ENCODE measurements around the gene HMGA1.
"Not testable (repeated sequence)": the region's sequence is repeated elsewhere in the genome, so short reads cannot be mapped to it uniquely, and the experiment has no call there.

Gene HMGA1

GRCh38 chr6:34260576-34261267, 24.0 kb downstream of the HMGA1 start:
- DNase-seq (ENCODE audit: low read depth in 2 of 2) = no peak

DNA sequence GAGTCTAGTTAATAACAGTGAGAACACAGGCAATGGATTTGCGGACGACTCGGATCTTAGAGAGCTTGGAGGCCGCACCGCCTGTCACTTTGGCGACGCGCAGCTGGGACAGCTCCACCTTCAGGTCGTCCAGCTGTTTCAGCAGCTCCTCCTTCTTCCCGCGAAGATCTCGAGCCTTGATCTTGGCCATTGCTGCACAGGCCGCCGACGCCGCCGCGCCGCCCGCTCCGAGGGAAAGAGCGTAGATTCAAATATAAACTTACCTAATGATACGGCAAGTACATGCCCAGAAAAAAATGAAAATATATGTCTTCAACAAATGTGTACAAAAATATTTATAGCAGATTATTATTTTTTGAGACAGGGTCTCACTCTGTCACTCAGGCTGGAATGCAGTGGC, 26.8 kb downstream of the HMGA1 start:
- DNase-seq (ENCODE audit: low read depth in 2 of 2) = not testable (repeated sequence)

DNA sequence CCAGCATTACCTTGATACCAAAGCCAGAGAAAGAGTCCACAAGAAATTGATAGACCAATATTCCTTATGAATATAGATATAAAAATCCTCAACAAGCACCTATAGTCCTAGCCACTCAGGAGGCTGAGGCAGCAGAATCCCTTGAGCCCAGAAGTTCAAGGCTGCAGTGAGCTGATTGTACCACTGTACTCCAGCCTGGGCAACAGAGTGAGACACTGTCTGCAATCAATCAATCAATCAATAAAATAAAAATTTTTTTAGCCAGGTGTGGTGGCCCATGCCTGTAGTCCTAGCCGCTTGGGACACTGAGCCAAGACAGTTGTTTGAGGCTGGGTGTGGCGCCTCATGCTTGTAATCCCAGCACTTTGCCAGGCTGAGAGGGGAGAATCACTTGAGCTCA, 31.1 kb downstream of the HMGA1 start:
- DNase-seq (ENCODE audit: low read depth in 2 of 2) = no peak

DNA sequence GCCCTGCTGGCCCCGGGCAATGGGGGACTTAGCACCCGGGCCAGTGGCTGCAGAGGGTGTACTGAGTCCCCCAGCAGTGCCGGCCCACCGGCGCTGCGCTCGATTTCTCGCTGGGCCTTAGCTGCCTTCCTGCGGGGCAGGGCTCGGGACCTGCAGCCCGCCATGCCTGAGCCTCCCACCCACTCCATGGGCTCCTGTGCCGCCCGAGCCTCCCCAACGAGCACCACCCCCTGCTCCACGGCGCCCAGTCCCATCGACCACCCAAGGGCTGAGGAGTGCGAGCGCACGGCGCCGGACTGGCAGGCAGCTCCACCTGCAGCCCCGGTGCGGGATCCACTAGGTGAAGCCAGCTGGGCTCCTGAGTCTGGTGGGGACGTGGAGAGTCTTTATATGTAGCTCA, 32.5 kb downstream of the HMGA1 start:
- not testable (repeated sequence) for DNase-seq (ENCODE audit: low read depth in 2 of 2)

GRCh38 chr6:34269658-34270341, 33.1 kb downstream of the HMGA1 start:
- DNase-seq (ENCODE audit: low read depth in 2 of 2) = not testable (repeated sequence)

DNA sequence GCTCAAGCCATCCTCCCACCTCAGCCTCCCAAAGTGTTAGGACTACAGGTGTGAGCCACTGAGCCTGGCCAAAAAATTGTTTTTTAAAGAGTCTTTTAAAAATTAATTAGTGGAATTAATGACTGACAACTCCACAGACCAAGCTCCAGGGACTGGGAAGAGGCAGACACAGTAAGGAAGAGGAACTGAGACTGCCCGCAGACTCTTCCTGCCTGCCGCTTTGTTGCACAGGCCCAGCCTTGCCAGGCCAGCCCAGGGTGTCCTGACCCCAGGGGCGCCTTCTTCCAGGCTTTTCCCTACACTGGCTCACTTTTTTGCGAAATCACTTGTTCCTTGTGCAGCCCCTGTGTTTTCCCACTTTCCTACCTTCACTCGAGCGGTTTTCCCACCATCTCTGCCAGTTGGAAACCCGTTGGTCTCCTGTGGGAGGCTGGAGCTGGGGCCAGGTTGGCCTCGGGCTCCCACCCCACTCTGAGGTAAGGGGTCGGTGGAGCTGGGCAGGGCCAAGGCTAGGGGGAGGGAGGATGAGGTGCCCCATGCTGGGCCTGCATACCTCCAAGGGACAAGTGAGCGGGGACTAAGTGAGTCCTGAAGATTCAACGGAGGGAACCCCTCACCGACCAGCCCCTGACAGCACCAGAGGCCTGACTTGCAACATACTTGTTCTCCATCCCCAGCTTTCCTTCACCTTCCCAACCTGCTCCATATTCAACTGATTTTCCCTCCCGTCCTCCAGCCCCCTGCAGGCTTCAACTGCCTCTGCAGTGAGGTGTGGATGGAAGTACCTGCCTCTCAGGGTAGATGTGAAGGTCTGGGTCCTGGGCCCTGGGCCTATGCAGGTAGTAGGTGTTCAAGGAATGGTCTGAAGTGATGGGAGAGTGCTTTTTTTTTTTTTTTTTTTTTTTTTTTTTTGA, 35.6 kb downstream of the HMGA1 start:
- DNase-seq (ENCODE audit: low read depth in 2 of 2) = no peak

DNA sequence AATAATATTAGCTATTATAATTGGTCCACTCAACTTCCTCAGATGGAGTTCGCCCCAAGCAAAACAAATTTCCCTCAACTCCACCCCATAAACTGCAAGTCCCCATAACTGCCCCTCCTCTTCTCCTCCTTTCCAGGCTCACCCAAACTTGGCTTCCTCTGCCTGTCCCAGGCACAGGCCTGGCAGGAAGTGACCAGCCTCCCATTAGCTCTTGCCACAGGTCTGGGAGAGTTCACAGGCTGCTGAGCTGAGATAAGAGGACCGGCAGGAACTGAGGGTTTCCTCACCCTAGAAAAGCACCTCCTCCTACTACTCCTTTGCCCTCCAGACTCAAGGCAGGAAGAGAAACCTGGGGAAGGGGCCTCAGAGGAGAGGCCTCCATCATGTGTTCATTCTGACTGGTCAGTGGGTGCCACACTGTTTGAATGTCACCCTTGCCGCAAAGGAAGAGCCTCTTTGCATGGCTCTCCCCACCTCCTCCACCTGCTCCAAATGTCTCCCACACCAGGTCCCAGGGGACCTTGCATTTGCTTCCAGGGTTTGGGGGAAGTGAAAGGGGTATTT, 36.7 kb downstream of the HMGA1 start:
- no peak for DNase-seq (ENCODE audit: low read depth in 2 of 2)

DNA sequence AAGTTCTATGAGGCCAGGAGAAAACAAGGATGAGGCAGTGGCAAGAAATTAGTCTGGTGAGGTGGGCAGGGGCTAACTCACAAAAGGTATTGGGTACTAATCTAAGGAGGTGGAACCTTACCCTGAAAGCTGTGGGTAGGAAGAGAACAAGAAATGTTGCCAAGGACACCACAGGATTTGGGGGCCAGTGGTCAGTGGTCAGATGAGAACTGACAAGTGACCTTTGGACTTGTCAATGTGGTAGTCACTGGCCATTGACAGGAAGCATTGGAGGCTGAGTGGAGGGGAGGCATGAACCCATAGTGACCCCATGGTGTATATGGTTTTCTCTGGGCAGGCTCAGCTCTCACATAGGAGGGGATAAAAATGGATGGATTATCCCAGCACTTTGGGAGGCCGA, 37.5 kb downstream of the HMGA1 start:
- DNase-seq (ENCODE audit: low read depth in 2 of 2) = no peak

GRCh38 chr6:34275128-34275804, 38.6 kb downstream of the HMGA1 start:
- no peak for DNase-seq (ENCODE audit: low read depth in 2 of 2)

GRCh38 chr6:34276191-34276590, 39.5 kb downstream of the HMGA1 start:
- DNase-seq (ENCODE audit: low read depth in 2 of 2) = no peak

GRCh38 chr6:34276881-34277762, 40.4 kb downstream of the HMGA1 start:
- no peak for DNase-seq (ENCODE audit: low read depth in 2 of 2)

GRCh38 chr6:34277763-34278112, 41.1 kb downstream of the HMGA1 start:
- no peak for DNase-seq (ENCODE audit: low read depth in 2 of 2)

- DNase-seq (ENCODE audit: low read depth in 2 of 2) = no peak
Observed at GRCh38 chr6:34278833-34279232, 42.2 kb downstream of the HMGA1 start.

DNA sequence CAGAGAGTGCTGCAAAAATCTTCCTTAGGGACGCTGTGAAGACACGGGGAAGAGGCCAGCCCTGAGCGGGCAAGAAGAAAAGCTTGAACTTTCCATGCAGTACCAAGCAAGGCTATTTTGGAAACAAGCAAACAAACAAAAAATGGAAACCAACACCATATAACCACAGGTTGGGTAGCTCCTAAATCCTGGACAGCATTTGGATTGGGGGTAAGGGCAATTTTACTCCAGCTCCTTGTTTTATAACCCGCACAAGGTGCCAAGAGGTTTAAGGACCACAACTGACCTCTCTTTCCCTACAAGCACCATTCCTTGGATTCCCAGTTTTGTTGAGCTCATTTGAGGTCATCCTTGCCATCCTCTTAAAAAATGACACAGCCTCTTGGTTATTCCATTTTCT, 43.5 kb downstream of the HMGA1 start:
- DNase-seq (ENCODE audit: low read depth in 2 of 2) = no peak

DNA sequence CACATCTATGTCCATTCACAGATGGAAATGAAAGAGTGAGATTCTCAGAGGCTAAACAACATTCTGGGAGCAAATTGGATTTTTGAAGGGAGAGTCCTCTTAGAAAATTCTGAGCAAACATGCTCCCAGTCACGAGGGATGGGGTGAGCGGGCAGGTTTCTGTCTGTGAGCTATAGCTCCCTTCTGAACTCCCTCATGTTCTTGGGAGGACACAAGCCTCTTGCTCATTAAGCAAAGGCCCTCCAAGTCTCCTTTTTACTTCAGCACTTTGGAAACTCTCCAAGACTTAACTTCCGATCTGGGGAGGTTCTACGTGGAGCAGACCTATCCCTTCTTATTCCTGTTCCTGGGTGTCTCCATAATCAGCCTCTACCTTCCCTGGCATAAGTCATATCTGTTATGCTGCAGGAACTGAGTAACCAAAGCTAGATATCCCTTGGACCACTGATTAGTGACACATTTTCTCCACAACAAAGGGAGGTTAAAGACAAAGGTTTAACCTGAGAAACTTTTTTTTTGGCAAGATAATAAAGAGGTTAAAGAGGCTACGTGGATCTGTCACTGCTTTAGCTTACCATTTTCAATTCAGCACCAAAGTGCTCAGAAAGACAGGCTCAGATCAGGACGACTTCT, 45.1 kb downstream of the HMGA1 start:
- no peak for DNase-seq (ENCODE audit: low read depth in 2 of 2)

- no peak for DNase-seq (ENCODE audit: low read depth in 2 of 2)
Observed at GRCh38 chr6:34284563-34285447, 48.1 kb downstream of the HMGA1 start.

DNA sequence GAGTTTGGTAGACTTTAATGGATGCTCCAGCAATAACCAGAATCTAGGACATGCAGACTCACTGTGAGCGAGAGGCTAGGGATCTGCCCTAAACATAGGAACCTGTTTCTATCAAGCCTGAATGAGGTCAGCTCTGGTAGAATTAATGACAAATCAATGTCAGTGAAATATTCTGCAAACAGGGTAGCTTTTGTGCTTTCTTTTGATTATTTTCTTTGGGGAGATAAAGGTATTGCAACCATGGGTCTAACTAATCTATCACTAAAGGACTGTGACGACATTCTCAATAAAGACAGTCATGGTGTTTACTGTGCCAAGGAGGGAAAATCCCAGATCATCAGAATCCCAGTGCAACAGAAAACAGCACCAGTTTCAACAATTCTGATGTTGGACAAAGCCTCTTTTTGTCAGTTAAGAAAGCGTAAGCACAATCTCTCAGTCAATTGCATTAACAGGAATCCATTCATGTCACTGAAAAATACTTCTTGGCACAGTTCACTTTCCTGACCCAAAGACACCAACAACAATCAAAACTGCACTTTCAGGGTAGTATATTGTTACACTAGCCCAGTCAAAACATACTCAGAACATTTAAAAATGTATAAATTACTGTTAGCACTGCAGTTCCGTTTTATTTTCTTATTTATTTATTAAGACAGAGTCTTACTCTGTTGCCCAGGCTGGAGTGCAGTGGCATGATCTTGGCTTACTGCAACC, 48.9 kb downstream of the HMGA1 start:
- no peak for DNase-seq (ENCODE audit: low read depth in 2 of 2)

GRCh38 chr6:34288581-34288980, 51.9 kb downstream of the HMGA1 start:
- no peak for DNase-seq (ENCODE audit: low read depth in 2 of 2)

- no peak for DNase-seq (ENCODE audit: low read depth in 2 of 2)
Observed at GRCh38 chr6:34289137-34289536, 52.5 kb downstream of the HMGA1 start.

Data from stimulated activated CD8-positive, alpha-beta memory T cell treated with anti-CD3 and anti-CD28 coated beads, Interleukin-15, amount 100 ng/mL, for 4 hours (primary cell).